GM23248 (cell line): ENCODE data around the gene RSRC1. TPM values are rescaled to one million over a fixed set of nuclear protein-coding genes. Genes with fewer than 3 reads are reported as not detected.

Source experiments
- DNase-seq: peaks from one replicate; pipeline ENCODE4 v3.0.0-alpha.2; 2015
- H2AFZ ChIP-seq: fragments of 200-600 bp; sonication (generic); 2 replicates; pipeline ENCODE4 v1.6.1; 2016; ENCODE audit warnings: antibody characterized with exemption
- H3F3A ChIP-seq: fragments of 200-600 bp; sonication (generic); 2 replicates; pipeline ENCODE4 v1.6.1; 2016; ENCODE audit warnings: mild to moderate bottlenecking, antibody characterized with exemption, mixed run types; ENCODE audit not compliant: insufficient read depth
- H3K27ac ChIP-seq: fragments of 200-600 bp; sonication (generic); 2 replicates; pipeline ENCODE4 v1.5.1; 2016; ENCODE audit warnings: mild to moderate bottlenecking
- H3K27me3 ChIP-seq: fragments of 200-600 bp; sonication (generic); replicated peaks from 2 replicates; pipeline ENCODE4 v1.6.1; 2016; ENCODE audit warnings: mild to moderate bottlenecking; ENCODE audit not compliant: insufficient read depth
- H3K36me3 ChIP-seq: fragments of 200-600 bp; sonication (generic); 2 replicates; pipeline ENCODE4 v1.6.1; 2016; ENCODE audit warnings: low read depth, mild to moderate bottlenecking
- H3K4me1 ChIP-seq: fragments of 200-600 bp; sonication (generic); 2 replicates; pipeline ENCODE4 v1.6.1; 2016; ENCODE audit warnings: mild to moderate bottlenecking; ENCODE audit not compliant: insufficient read depth
- H3K4me2 ChIP-seq: fragments of 200-600 bp; sonication (generic); one replicate; pipeline ENCODE4 v1.6.1; 2016; ENCODE audit warnings: mild to moderate bottlenecking; ENCODE audit not compliant: unreplicated experiment
- H3K4me3 ChIP-seq: fragments of 200-600 bp; sonication (generic); 2 replicates; pipeline ENCODE4 v1.5.1; 2016; ENCODE audit warnings: mild to moderate bottlenecking
- H3K79me2 ChIP-seq: fragments of 200-600 bp; sonication (generic); 2 replicates; pipeline ENCODE4 v1.6.1; 2016; ENCODE audit warnings: mild to moderate bottlenecking; ENCODE audit not compliant: insufficient read depth
- H3K9ac ChIP-seq: fragments of 200-600 bp; sonication (generic); 2 replicates; pipeline ENCODE4 v1.6.1; 2016; ENCODE audit warnings: mild to moderate bottlenecking
- H3K9me2 ChIP-seq: fragments of 200-600 bp; sonication (generic); 2 replicates; pipeline ENCODE4 v1.6.1; 2016; ENCODE audit warnings: mixed run types, mild to moderate bottlenecking, moderate library complexity; ENCODE audit not compliant: insufficient read depth
- H3K9me3 ChIP-seq: fragments of 200-600 bp; sonication (generic); one replicate; pipeline ENCODE4 v1.6.1; 2017; ENCODE audit warnings: low read depth
- H4K20me1 ChIP-seq: fragments of 200-600 bp; sonication (generic); 2 replicates; pipeline ENCODE4 v1.6.0; 2016; ENCODE audit not compliant: insufficient read depth
- EZH2 ChIP-seq: fragments of 200-600 bp; sonication (generic); IDR thresholded peaks from 2 replicates; pipeline ENCODE4 v1.6.1; 2018; ENCODE audit warnings: antibody characterized with exemption, mild to moderate bottlenecking; ENCODE audit not compliant: insufficient read depth, poor library complexity, severe bottlenecking
- EZH2phosphoT487 ChIP-seq: fragments of 200-600 bp; sonication (generic); IDR thresholded peaks from 2 replicates; pipeline ENCODE4 v1.6.1; 2018; ENCODE audit warnings: antibody characterized with exemption, moderate library complexity, mild to moderate bottlenecking, low read depth; ENCODE audit not compliant: insufficient read depth
- WGBS, 2 experiments: methylation state at CpG; one replicate each; pipeline ENCODE4 v1.1.6; 2015 to 2017; ENCODE audit warnings: low lambda C conversion rate in 2 of 2, low coverage in 1 of 2; ENCODE audit errors: missing lambda C conversion rate in 2 of 2; 5-methylcytosine and 5-hydroxymethylcytosine counted together
- in situ Hi-C: fragments of 300-500 bp; cut with MboI; formaldehyde crosslinking; loops from 2 replicates; pipeline ENCODE4 v1.15.0; 2020
- polyA plus RNA-seq: library from polyadenylated mRNA; unstranded; fragments of >200 nt; fragmentation: Nextera tagmentation; extraction: Ambion mirVana; gene quantifications from 2 replicates; pipeline ENCODE4 v1.2.1, GENCODE V29; 2016
- total RNA-seq: library from RNA; depleted of rRNA; stranded (reverse); fragments of >200 nt; shearing (Covaris generic); gene quantifications from 2 replicates; pipeline ENCODE4 v1.2.3, GENCODE V29; 2014

The RSRC1 gene
- total and polyA plus RNA-seq, 2 experiments from 2014 or later, result 28.5 to 34.6 TPM

DNA sequence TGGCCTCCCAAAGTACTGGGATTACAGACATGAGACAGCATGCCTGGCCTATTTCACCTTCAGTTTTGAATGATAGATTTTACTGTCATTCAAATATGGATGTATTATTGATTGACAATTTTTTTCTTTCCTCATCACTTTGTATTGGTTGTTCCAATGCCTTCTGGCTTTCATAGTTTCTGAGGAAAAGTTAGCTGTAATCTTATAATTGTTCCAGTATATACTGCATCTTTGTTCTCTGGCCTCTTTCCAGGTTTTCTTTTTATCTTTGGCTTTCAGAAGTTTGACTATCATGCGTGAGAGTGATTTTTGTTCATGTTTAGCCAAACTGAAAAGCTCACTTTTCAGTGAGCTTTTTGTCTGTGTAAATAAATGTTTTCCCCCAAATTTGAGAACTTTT, 157.1 kb downstream of the RSRC1 start:
- Histone ChIP-seq H3K9ac (no peak overlapping the region), H4K20me1 (no peaks in the 10 kb centered on the region), H3K4me3 (no peak overlapping the region), H2AFZ (no peak overlapping the region), H3K4me1 (no peaks in the 10 kb centered on the region), H3F3A (no peaks in the 10 kb centered on the region), H3K79me2 (no peaks in the 10 kb centered on the region; the same call in 1 of the 2 replicates), H3K9me2 (no peaks in the 10 kb centered on the region), H3K4me2 (no peak overlapping the region), H3K27ac (no peak overlapping the region), H3K27me3 (no peaks in the 10 kb centered on the region), H3K9me3 (peaks cover 6% of the 10 kb centered on the region), H3K36me3 (0 out of 2 replicates have a peak, but pooled peaks cover 6% of the 10 kb centered on the region)
- WGBS, 2 experiments, result 96 to 100% methylated on average over 1 of the region's 1 CpG
- peak; percentile 18 for DNase-seq
- in situ Hi-C loops, result no loop called here
- TF ChIP-seq EZH2 (no peak), EZH2phosphoT487 (no peak)

DNA sequence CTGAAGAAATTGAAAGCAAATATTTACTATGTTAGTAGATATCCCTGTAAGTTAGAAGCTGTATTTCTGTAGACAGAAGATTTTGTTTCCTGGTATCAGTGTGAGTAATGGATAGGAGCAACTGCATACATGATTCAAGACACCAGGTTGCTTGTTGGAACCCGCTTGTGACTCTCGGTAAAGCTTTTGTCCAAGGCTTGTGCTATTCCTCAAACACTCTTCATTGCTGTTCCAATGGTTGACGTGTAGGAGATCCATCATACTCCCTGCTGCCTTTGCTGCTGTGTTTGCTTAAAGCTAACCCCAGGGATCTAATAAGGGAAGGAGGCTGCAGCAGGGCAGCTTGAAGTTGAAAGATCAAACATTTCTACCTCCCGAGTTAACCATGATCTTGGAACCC, 160.1 kb downstream of the RSRC1 start:
- Histone ChIP-seq H3K79me2 (no peaks in the 10 kb centered on the region), H3K4me2 (no peak overlapping the region), H3K36me3 (0 out of 2 replicates have a peak, but pooled peaks cover 6% of the 10 kb centered on the region), H3K9me2 (no peaks in the 10 kb centered on the region), H3K4me1 (no peaks in the 10 kb centered on the region), H3K27me3 (no peaks in the 10 kb centered on the region), H4K20me1 (no peaks in the 10 kb centered on the region), H2AFZ (no peak overlapping the region), H3F3A (no peaks in the 10 kb centered on the region), H3K9me3 (peaks cover 6% of the 10 kb centered on the region), H3K27ac (no peak overlapping the region), H3K9ac (no peak overlapping the region), H3K4me3 (no peak overlapping the region)
- in situ Hi-C loops, result no loop called here
- no peak for DNase-seq
- 94 to 100% methylated on average over 4 of the region's 4 CpGs for WGBS, 2 experiments
- TF ChIP-seq EZH2phosphoT487 (no peak), EZH2 (no peak)

DNA sequence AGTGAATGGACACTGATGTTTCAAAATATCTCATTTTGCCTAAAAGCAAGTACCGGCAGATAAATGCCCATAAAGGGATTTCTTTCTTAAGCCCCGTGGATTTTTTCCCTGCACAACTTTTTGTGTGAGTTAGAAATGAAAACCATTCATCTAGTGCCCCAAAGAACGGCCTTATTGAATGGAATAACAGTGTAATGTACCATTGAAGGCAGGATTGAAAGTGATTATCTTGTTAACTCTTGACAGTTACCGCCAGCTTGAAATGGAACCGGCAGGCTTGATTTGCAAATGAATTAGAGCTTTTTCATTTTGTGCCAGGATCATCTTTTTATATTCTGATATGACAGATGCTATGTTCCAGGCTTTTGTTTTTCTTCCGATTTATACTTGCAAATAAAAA, 162.2 kb downstream of the RSRC1 start:
- H2AFZ ChIP-seq, result no peak overlapping the region
- H3K4me1 ChIP-seq, result no peaks in the 10 kb centered on the region
- H3K36me3 ChIP-seq, result 0 out of 2 replicates have a peak, but pooled peaks cover 6% of the 10 kb centered on the region
- H3K4me2 ChIP-seq, result no peak overlapping the region
- peaks cover 6% of the 10 kb centered on the region for H3K9me3 ChIP-seq
- in situ Hi-C loops, result no loop called here
- no peaks in the 10 kb centered on the region for H3K9me2 ChIP-seq
- H4K20me1 ChIP-seq, result no peaks in the 10 kb centered on the region
- no peak overlapping the region for H3K27ac ChIP-seq
- no peaks in the 10 kb centered on the region for H3F3A ChIP-seq
- no peak overlapping the region for H3K9ac ChIP-seq
- H3K4me3 ChIP-seq, result no peak overlapping the region
- H3K79me2 ChIP-seq, result no peaks in the 10 kb centered on the region
- 50 to 55% methylated on average over 6 of the region's 6 CpGs for WGBS, 2 experiments
- H3K27me3 ChIP-seq, result no peaks in the 10 kb centered on the region
- TF ChIP-seq EZH2phosphoT487 (no peak), EZH2 (no peak)
- DNase-seq, result no peak

DNA sequence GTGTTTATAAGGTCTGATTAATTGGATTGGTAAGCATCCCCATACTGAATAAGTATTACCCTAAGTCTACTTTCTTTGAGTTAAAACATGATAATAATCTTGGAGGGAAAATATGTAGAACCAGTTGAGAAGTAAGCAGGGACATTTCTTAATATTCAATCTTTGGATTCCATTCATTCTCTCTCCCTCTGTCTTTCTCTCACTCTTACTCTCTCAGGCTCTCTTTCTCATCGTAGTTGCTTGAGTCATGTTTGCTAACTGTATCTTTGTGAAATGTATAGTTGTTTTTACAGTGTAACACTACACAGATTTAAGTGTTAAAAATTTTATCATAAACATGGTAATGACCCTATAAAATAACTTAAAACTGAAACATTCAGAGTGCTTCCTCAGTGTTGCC, 163.8 kb downstream of the RSRC1 start:
- no peak for TF ChIP-seq EZH2phosphoT487
- TF ChIP-seq EZH2, result no peak
- Histone ChIP-seq H3K27ac (no peak overlapping the region), H3K9me3 (no peaks in the 10 kb centered on the region), H4K20me1 (no peaks in the 10 kb centered on the region), H3K79me2 (no peaks in the 10 kb centered on the region), H3F3A (no peaks in the 10 kb centered on the region), H3K27me3 (no peaks in the 10 kb centered on the region), H2AFZ (no peak overlapping the region), H3K4me3 (no peak overlapping the region), H3K4me1 (no peaks in the 10 kb centered on the region), H3K36me3 (no peaks in the 10 kb centered on the region), H3K9ac (no peak overlapping the region), H3K9me2 (no peaks in the 10 kb centered on the region), H3K4me2 (no peak overlapping the region)
- in situ Hi-C loops, result no loop called here
- no peak for DNase-seq
- 91 to 97% methylated on average over 1 of the region's 1 CpG for WGBS, 2 experiments

GRCh38 chr3:158278187-158278586, 168.3 kb downstream of the RSRC1 start:
- in situ Hi-C loops, result no loop called here
- H3K4me2 ChIP-seq, result no peak overlapping the region
- no peak overlapping the region for H3K9ac ChIP-seq
- no peaks in the 10 kb centered on the region for H3K79me2 ChIP-seq
- no peak for TF ChIP-seq EZH2
- no peak for TF ChIP-seq EZH2phosphoT487
- no peak overlapping the region for H3K4me3 ChIP-seq
- no peak for DNase-seq
- no peaks in the 10 kb centered on the region for H3K27me3 ChIP-seq
- H3F3A ChIP-seq, result no peaks in the 10 kb centered on the region
- 92 to 95% methylated on average over 3 of the region's 3 CpGs for WGBS, 2 experiments
- no peaks in the 10 kb centered on the region for H3K4me1 ChIP-seq
- H3K27ac ChIP-seq, result no peak overlapping the region
- H3K9me3 ChIP-seq, result no peaks in the 10 kb centered on the region
- no peak overlapping the region for H2AFZ ChIP-seq
- H4K20me1 ChIP-seq, result no peaks in the 10 kb centered on the region
- H3K9me2 ChIP-seq, result no peaks in the 10 kb centered on the region
- H3K36me3 ChIP-seq, result no peaks in the 10 kb centered on the region
